H1 (cell line): Measurements from ENCODE around the gene PPA2. TPM values are rescaled to one million over a fixed set of nuclear protein-coding genes. Genes with fewer than 3 reads are reported as not detected.

Experiments
- CTCF ChIA-PET: fragments of 300-600 bp; sonication (Branson Sonifier 250); formaldehyde crosslinking; loops from one replicate; lab custom pipeline; 2021; ENCODE audit not compliant: partially characterized antibody; lab: Charles Lee
- POLR2A ChIA-PET: fragments of 300-600 bp; sonication (Branson Sonifier 250); formaldehyde crosslinking; loops from one replicate; lab custom pipeline; 2021; ENCODE audit warnings: inconsistent platforms; ENCODE audit not compliant: partially characterized antibody; lab: Charles Lee
- DNase-seq, 2 experiments: peaks; one replicate each; pipeline versions ENCODE4 v3.0.0 to v3.0.0-alpha.2; 2010 to 2022; ENCODE audit warnings: low spot score in 2 of 2, low read depth in 1 of 2, mixed read lengths in 1 of 2
- FAIRE-seq: peaks from 2 replicates; lab custom pipeline; 2011; peaks lifted over from hg19 to GRCh38; lab: Jason Lieb, UNC
- H2AFZ ChIP-seq: 2 replicates; pipeline ENCODE4 v1.8.1; 2012; ENCODE audit warnings: low read length, inconsistent platforms
- H2AK5ac ChIP-seq: 2 replicates; pipeline ENCODE4 v1.6.1; 2013; ENCODE audit warnings: low read depth, low read length
- H2BK120ac ChIP-seq: replicated peaks from 2 replicates; pipeline ENCODE3; 2013; ENCODE audit warnings: low read depth, low read length, inconsistent platforms
- H2BK12ac ChIP-seq: 2 replicates; pipeline ENCODE4 v1.6.1; 2013; ENCODE audit warnings: low read depth, low read length
- H2BK15ac ChIP-seq: 2 replicates; pipeline ENCODE4 v1.6.1; 2013; ENCODE audit warnings: low read length
- H2BK20ac ChIP-seq: 2 replicates; pipeline ENCODE4 v1.6.1; 2013; ENCODE audit warnings: low read length
- H2BK5ac ChIP-seq: 2 replicates; pipeline ENCODE4 v1.6.1; 2013; ENCODE audit warnings: low read depth, low read length
- H3K14ac ChIP-seq: 2 replicates; pipeline ENCODE4 v1.6.1; 2013; ENCODE audit warnings: inconsistent platforms; ENCODE audit not compliant: insufficient read length
- H3K18ac ChIP-seq: 2 replicates; pipeline ENCODE4 v1.6.1; 2013; ENCODE audit warnings: low read length; ENCODE audit errors: extremely low read depth
- H3K23ac ChIP-seq: 2 replicates; pipeline ENCODE4 v1.6.1; 2013; ENCODE audit warnings: inconsistent platforms; ENCODE audit not compliant: insufficient read length
- H3K23me2 ChIP-seq: 2 replicates; pipeline ENCODE4 v1.6.1; 2013; ENCODE audit warnings: low read depth, low read length
- H3K27ac ChIP-seq: 2 replicates; pipeline ENCODE4 v1.6.1; 2011; ENCODE audit warnings: low read depth, low read length, inconsistent platforms
- H3K27me3 ChIP-seq, 4 experiments: replicated peaks in 1 of 4; 1 replicate in 1 of 4; 2 replicates in 3 of 4; pipeline versions ENCODE4 v1.6.1 to v1.8.1; 2011 to 2013; ENCODE audit warnings: low read length in 3 of 4, mild to moderate bottlenecking in 3 of 4, inconsistent platforms in 2 of 4, mixed read lengths in 2 of 4, moderate library complexity in 1 of 4; ENCODE audit not compliant: control insufficient read depth in 3 of 4, insufficient read depth in 3 of 4; ENCODE audit errors: extremely low read depth in 1 of 4
- H3K36me3 ChIP-seq, 4 experiments: 2 replicates each; pipeline versions ENCODE4 v1.6.1 to v1.8.1; 2011 to 2013; ENCODE audit warnings: mild to moderate bottlenecking in 4 of 4, low read length in 3 of 4, moderate library complexity in 2 of 4, control low read depth in 1 of 4, inconsistent platforms in 1 of 4; ENCODE audit not compliant: insufficient read depth in 4 of 4, control insufficient read depth in 2 of 4
- H3K4ac ChIP-seq: replicated peaks from 2 replicates; pipeline ENCODE3; 2013; ENCODE audit warnings: low read length, low read depth, mixed read lengths, inconsistent platforms; ENCODE audit not compliant: insufficient read length
- H3K4me1 ChIP-seq, 4 experiments: replicated peaks in 1 of 4; 1 replicate in 1 of 4; 2 replicates in 3 of 4; pipeline versions ENCODE4 v1.6.1 to v1.8.1; 2011 to 2013; ENCODE audit warnings: low read length in 3 of 4, inconsistent platforms in 2 of 4, mixed read lengths in 1 of 4; ENCODE audit not compliant: insufficient read depth in 4 of 4, control insufficient read depth in 3 of 4
- H3K4me2 ChIP-seq, 2 experiments: 2 replicates each; pipeline versions ENCODE4 v1.6.1 to v1.8.1; 2011 to 2013; ENCODE audit warnings: low read depth in 2 of 2, low read length in 2 of 2, control low read depth in 1 of 2, inconsistent platforms in 1 of 2, mild to moderate bottlenecking in 1 of 2; ENCODE audit not compliant: insufficient read depth in 1 of 2
- H3K4me3 ChIP-seq, 4 experiments: fragments of 200-600, 300-600 bp in 1 of 4; sonication (generic), shearing (Covaris generic), sonication (Bioruptor Twin) in 1 of 4; 2 replicates each; pipeline versions ENCODE4 v1.5.1 to v1.8.1; 2011 to 2016; ENCODE audit warnings: low read length in 4 of 4, low read depth in 3 of 4, control low read depth in 2 of 4, inconsistent platforms in 2 of 4, mild to moderate bottlenecking in 2 of 4, mixed read lengths in 1 of 4, moderate library complexity in 1 of 4; ENCODE audit not compliant: insufficient read depth in 2 of 4; ENCODE audit errors: extremely low read depth in 1 of 4
- H3K56ac ChIP-seq: replicated peaks from 2 replicates; pipeline ENCODE3; 2013; ENCODE audit warnings: low read depth, mild to moderate bottlenecking, mixed read lengths, low read length, inconsistent platforms; ENCODE audit not compliant: insufficient read length
- H3K79me1 ChIP-seq: 2 replicates; pipeline ENCODE4 v1.6.1; 2013; ENCODE audit warnings: low read depth, low read length, control low read depth
- H3K79me2 ChIP-seq, 2 experiments: 2 replicates each; pipeline versions ENCODE4 v1.6.1 to v1.8.1; 2012 to 2013; ENCODE audit warnings: low read length in 2 of 2, mild to moderate bottlenecking in 2 of 2, inconsistent platforms in 1 of 2; ENCODE audit not compliant: insufficient read depth in 2 of 2, control insufficient read depth in 1 of 2
- H3K9ac ChIP-seq, 4 experiments: replicated peaks in 1 of 4; 1 replicate in 1 of 4; 2 replicates in 3 of 4; pipeline versions ENCODE4 v1.6.1 to v1.8.1; 2011 to 2013; ENCODE audit warnings: low read depth in 3 of 4, low read length in 3 of 4, control low read depth in 2 of 4, mild to moderate bottlenecking in 2 of 4, moderate library complexity in 2 of 4, inconsistent platforms in 1 of 4; ENCODE audit errors: extremely low read depth in 1 of 4
- H3K9me3 ChIP-seq, 2 experiments: 2 replicates each; pipeline versions ENCODE4 v1.6.1 to v1.8.1; 2012 to 2013; ENCODE audit warnings: mild to moderate bottlenecking in 2 of 2, moderate library complexity in 2 of 2, control low read depth in 1 of 2, inconsistent platforms in 1 of 2, low read depth in 1 of 2, low read length in 1 of 2, mixed read lengths in 1 of 2; ENCODE audit not compliant: insufficient read depth in 2 of 2
- H4K20me1 ChIP-seq, 2 experiments: replicated peaks in 1 of 2; 2 replicates each; pipeline versions ENCODE3 to v1.8.1; 2011 to 2013; ENCODE audit warnings: inconsistent platforms in 2 of 2, low read length in 2 of 2, mild to moderate bottlenecking in 1 of 2; ENCODE audit not compliant: insufficient read depth in 2 of 2, control insufficient read depth in 1 of 2
- H4K5ac ChIP-seq: 2 replicates; pipeline ENCODE4 v1.6.1; 2013; ENCODE audit warnings: low read length, low read depth, mixed read lengths, inconsistent platforms; ENCODE audit not compliant: insufficient read length
- H4K8ac ChIP-seq: 2 replicates; pipeline ENCODE4 v1.8.0; 2013; ENCODE audit warnings: mild to moderate bottlenecking, moderate library complexity, low read length, inconsistent platforms; ENCODE audit not compliant: insufficient read depth; ENCODE audit errors: extremely low read depth
- H4K91ac ChIP-seq: replicated peaks from 2 replicates; pipeline ENCODE3; 2013; ENCODE audit warnings: low read length, mixed read lengths, inconsistent platforms; ENCODE audit not compliant: insufficient read length
- ATF2 ChIP-seq: IDR thresholded peaks from 2 replicates; pipeline ENCODE4 v1.6.1; 2012; ENCODE audit warnings: low read length, inconsistent platforms
- CBX8 ChIP-seq: fragments of 300-800, 300-1000 bp; sonication (generic); IDR thresholded peaks from 2 replicates; pipeline ENCODE4 v1.7.1; 2016; ENCODE audit warnings: low read depth, low read length, borderline replicate concordance
- KDM1A ChIP-seq: fragments of 200-600, 300-600 bp; sonication (generic); IDR thresholded peaks from 2 replicates; pipeline ENCODE4 v1.7.1; 2016; ENCODE audit warnings: mild to moderate bottlenecking, low read length, borderline replicate concordance
- KDM5A ChIP-seq: fragments of 200-600 bp; IDR thresholded peaks from 2 replicates; pipeline ENCODE4 v1.7.1; 2012; ENCODE audit warnings: mild to moderate bottlenecking, low read length, inconsistent platforms, mixed read lengths
- PHF8 ChIP-seq: fragments of 200-600 bp; sonication (generic); conservative IDR thresholded peaks from 2 replicates; pipeline ENCODE4 v1.7.1; 2012; ENCODE audit warnings: low read depth, mild to moderate bottlenecking, inconsistent platforms, low read length, moderate library complexity
- WGBS, 2 experiments: shearing (Covaris generic) in 1 of 2; methylation state at CpG; one replicate each; pipeline versions ENCODE4 v1.1.6 to v1.1.7; 2013 to 2015; ENCODE audit warnings: low lambda C conversion rate in 2 of 2, mixed read lengths in 2 of 2, inconsistent platforms in 1 of 2, low coverage in 1 of 2, missing lambda C conversion rate in 1 of 2; ENCODE audit not compliant: insufficient replicate concordance in 2 of 2, insufficient coverage in 1 of 2, insufficient read length in 1 of 2; ENCODE audit errors: extremely low coverage in 1 of 2, missing lambda C conversion rate in 1 of 2; 5-methylcytosine and 5-hydroxymethylcytosine counted together
- polyA plus RNA-seq, 7 experiments: library from polyadenylated mRNA; depleted of rRNA in 3 of 7; stranded (reverse) in 5 of 7; unstranded in 2 of 7; fragments of >200 nt in 5 of 7; fragments of 200-250 nt in 2 of 7; gene quantifications; 1 replicate in 5 of 7; 2 replicates in 1 of 7; 4 replicates in 1 of 7; pipeline versions ENCODE4 v1.2.1 to v1.2.3, GENCODE V29; 2011 to 2013; ENCODE audit warnings: missing spikeins in 2 of 7, mixed read lengths in 2 of 7
- total RNA-seq: library from RNA; stranded (reverse); fragmentation: NEBNext Ultra II Directional; extraction: Animal tissue kit (Norgen Biotek cat#: 25700); gene quantifications from 2 replicates; pipeline ENCODE4 v1.2.1, GENCODE V29; 2021

The PPA2 gene
- total and polyA plus RNA-seq, 2 of the 8 experiments (the other 6 are each of a cell fraction or from before 2014, with no cell fraction given): 24.9 to 62.7 TPM

GRCh38 chr4:105389167-105389566 lies 84.7 kb downstream of the PPA2 start:
- Histone ChIP-seq H3K4ac (no peak overlapping the region), H2BK5ac (no peak overlapping the region), H2AK5ac (no peak overlapping the region), H2AFZ (no peak overlapping the region), H3K14ac (no peak overlapping the region), H3K9me3 (no peaks in the 10 kb centered on the region), H3K4me3 (no peak overlapping the region), H4K8ac (no peak overlapping the region), H3K23me2 (no peaks in the 10 kb centered on the region), H3K4me2 (no peak overlapping the region), H4K5ac (no peak overlapping the region), H3K27ac (no peak overlapping the region), H3K79me2 (no peaks in the 10 kb centered on the region), H2BK12ac (no peak overlapping the region), H3K4me1 (no peaks in the 10 kb centered on the region), H3K18ac (no peak overlapping the region), H2BK20ac (no peak overlapping the region), H3K56ac (no peak overlapping the region), H3K23ac (no peak overlapping the region), H4K20me1 (no peaks in the 10 kb centered on the region), H2BK15ac (no peak overlapping the region), H3K27me3 (no peaks in the 10 kb centered on the region), H3K36me3 (no peaks in the 10 kb centered on the region; a peak in 2 of 8 replicates), H3K9ac (no peak overlapping the region), H3K79me1 (no peaks in the 10 kb centered on the region), H2BK120ac (no peak overlapping the region), H4K91ac (no peak overlapping the region)
- ChIA-PET POLR2A (no interaction called here), CTCF (interaction anchor here (0.6 to 1.2 kb wide), 2 partner anchors 53 to 399 kb away, joined by 3 read pairs; no protein-coding TSS in a partner anchor)
- 79% methylated on average over 3 of the region's 3 CpGs; no CpG with 5 or more reads in 1 of the 2 experiments for WGBS, 2 experiments
- no peak for DNase-seq
- TF ChIP-seq CBX8 (no peak), KDM1A (no peak), ATF2 (no peak), PHF8 (no peak), KDM5A (no peak)
- FAIRE-seq: no peak
